ENCODE data around the gene PTPRT. TPM values are rescaled to one million over a fixed set of nuclear protein-coding genes. Genes with fewer than 3 reads are reported as not detected.

The PTPRT gene
- polyA plus RNA-seq, 3 donors: not detected

DNA sequence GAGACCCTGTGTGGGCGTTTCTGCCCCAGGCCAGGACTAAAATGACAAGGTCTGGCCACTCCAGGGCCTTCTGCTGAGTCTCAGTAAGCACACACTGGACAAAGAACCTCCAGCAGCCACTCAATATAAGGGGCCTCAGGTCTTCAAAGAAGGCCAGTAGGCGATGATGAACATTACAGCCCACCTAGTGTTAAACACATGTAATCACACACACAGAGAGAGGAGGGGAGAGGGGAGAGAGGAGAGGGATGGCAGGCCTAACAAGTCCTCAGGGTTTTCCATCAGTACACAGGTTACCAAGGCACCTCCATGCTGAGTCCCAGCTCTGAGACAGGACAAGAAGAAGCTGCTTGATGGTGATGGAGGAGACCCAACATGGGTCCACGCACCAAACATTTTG is 325.6 kb downstream of the PTPRT start:
- intact Hi-C loops (cut with micrococcal nuclease): no loop called here
- DNase-seq: no peak
- Mint-ChIP-seq H3K9me3 (peaks cover 0 to 8% (median 4%) of the 10 kb centered on the region in 7 donors), H3K27me3 (ENCODE audit: low read depth in 3 of 3) (peaks cover 0 to 2% (median 2%) of the 10 kb centered on the region in 3 donors), H3K27ac (no peak overlapping the region), H3K4me1 (no peaks in the 10 kb centered on the region), H3K36me3 (no peaks in the 10 kb centered on the region), H3K4me3 (no peak overlapping the region)
- no peak overlapping the region for H3K9ac ChIP-seq (ENCODE audit: insufficient read depth, low read length, poor library complexity, severe bottlenecking)
- no peak overlapping the region for H3K27ac ChIP-seq (ENCODE audit: low read depth in 1 of 2, low read length in 2 of 2)
- WGBS (ENCODE audit: insufficient coverage): 25% methylated on average over 1 of the region's 3 CpGs
- no peaks in the 10 kb centered on the region for H3K36me3 ChIP-seq (replicated peaks in 1 of 2; ENCODE audit: control insufficient read depth in 1 of 2, insufficient read depth in 2 of 2, low read length in 2 of 2)
- no peaks in the 10 kb centered on the region for H3K4me1 ChIP-seq (ENCODE audit: control insufficient read depth in 1 of 2, insufficient read depth in 2 of 2, low read length in 2 of 2)
- peaks cover 0 to 6% of the 10 kb centered on the region in 2 donors for H3K9me3 ChIP-seq (replicated peaks in 1 of 2; ENCODE audit: control insufficient read depth in 1 of 2, insufficient read depth in 1 of 2, low read length in 2 of 2)
- no peaks in the 10 kb centered on the region for H4K20me1 ChIP-seq (ENCODE audit: insufficient read depth, low read length)
- TF ChIP-seq, protein P1, sequence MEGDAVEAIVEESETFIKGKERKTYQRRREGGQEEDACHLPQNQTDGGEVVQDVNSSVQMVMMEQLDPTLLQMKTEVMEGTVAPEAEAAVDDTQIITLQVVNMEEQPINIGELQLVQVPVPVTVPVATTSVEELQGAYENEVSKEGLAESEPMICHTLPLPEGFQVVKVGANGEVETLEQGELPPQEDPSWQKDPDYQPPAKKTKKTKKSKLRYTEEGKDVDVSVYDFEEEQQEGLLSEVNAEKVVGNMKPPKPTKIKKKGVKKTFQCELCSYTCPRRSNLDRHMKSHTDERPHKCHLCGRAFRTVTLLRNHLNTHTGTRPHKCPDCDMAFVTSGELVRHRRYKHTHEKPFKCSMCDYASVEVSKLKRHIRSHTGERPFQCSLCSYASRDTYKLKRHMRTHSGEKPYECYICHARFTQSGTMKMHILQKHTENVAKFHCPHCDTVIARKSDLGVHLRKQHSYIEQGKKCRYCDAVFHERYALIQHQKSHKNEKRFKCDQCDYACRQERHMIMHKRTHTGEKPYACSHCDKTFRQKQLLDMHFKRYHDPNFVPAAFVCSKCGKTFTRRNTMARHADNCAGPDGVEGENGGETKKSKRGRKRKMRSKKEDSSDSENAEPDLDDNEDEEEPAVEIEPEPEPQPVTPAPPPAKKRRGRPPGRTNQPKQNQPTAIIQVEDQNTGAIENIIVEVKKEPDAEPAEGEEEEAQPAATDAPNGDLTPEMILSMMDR (IDR thresholded peaks at IDR 0.05): no peak
- no peaks in the 10 kb centered on the region for H3K79me2 ChIP-seq (ENCODE audit: insufficient read depth, low read length)
- H3K4me2 ChIP-seq (replicated peaks; ENCODE audit: extremely low read depth, low read length, poor library complexity, severe bottlenecking): no peak overlapping the region
- no peak overlapping the region for H3K4me3 ChIP-seq (replicated peaks in 1 of 3; ENCODE audit: low read depth in 2 of 3, low read length in 3 of 3)
- no peak overlapping the region for H2AFZ ChIP-seq (ENCODE audit: insufficient read depth, low read depth, low read length, poor library complexity, severe bottlenecking)
- no peaks in the 10 kb centered on the region for H3K27me3 ChIP-seq (ENCODE audit: control insufficient read depth in 2 of 2, insufficient read depth in 2 of 2, low read length in 2 of 2)

DNA sequence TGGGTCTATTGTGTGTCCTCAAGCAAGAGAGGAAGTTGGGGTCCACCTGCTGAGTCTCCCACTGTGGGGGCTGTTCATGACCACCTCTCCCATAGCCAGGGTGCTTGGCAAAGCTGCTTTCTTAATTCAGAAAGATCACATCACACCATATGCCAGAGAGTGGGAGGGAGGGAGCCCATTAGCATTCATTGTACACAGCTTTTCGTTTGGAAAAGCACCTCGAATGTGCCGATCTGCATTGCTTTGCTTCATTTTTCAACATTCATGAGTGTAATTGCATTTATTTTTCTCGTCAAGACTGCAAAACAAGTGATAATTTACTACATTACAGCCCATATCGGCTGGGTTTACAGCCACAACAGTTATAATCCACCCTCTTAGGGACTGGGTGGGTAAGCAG is 327.3 kb downstream of the PTPRT start:
- Histone ChIP-seq H3K4me2 (replicated peaks; ENCODE audit: extremely low read depth, low read length, poor library complexity, severe bottlenecking) (no peak overlapping the region), H3K4me1 (ENCODE audit: control insufficient read depth in 1 of 2, insufficient read depth in 2 of 2, low read length in 2 of 2) (no peaks in the 10 kb centered on the region), H3K27ac (ENCODE audit: low read depth in 1 of 2, low read length in 2 of 2) (no peak overlapping the region), H3K36me3 (replicated peaks in 1 of 2; ENCODE audit: control insufficient read depth in 1 of 2, insufficient read depth in 2 of 2, low read length in 2 of 2) (no peaks in the 10 kb centered on the region), H3K9ac (ENCODE audit: insufficient read depth, low read length, poor library complexity, severe bottlenecking) (no peak overlapping the region), H3K27me3 (ENCODE audit: control insufficient read depth in 2 of 2, insufficient read depth in 2 of 2, low read length in 2 of 2) (no peaks in the 10 kb centered on the region), H3K4me3 (replicated peaks in 1 of 3; ENCODE audit: low read depth in 2 of 3, low read length in 3 of 3) (no peak overlapping the region), H2AFZ (ENCODE audit: insufficient read depth, low read depth, low read length, poor library complexity, severe bottlenecking) (no peak overlapping the region), H3K79me2 (ENCODE audit: insufficient read depth, low read length) (no peaks in the 10 kb centered on the region), H4K20me1 (ENCODE audit: insufficient read depth, low read length) (no peaks in the 10 kb centered on the region), H3K9me3 (replicated peaks in 1 of 2; ENCODE audit: control insufficient read depth in 1 of 2, insufficient read depth in 1 of 2, low read length in 2 of 2) (peaks cover 0 to 3% of the 10 kb centered on the region in 2 donors)
- Mint-ChIP-seq H3K9me3 (peaks cover 0 to 5% (median 3%) of the 10 kb centered on the region in 7 donors), H3K27ac (no peak overlapping the region), H3K4me3 (no peak overlapping the region), H3K27me3 (ENCODE audit: low read depth in 3 of 3) (peaks cover 0 to 2% (median 2%) of the 10 kb centered on the region in 3 donors), H3K4me1 (no peaks in the 10 kb centered on the region), H3K36me3 (no peaks in the 10 kb centered on the region)
- TF ChIP-seq, protein P1 (IDR thresholded peaks at IDR 0.05): no peak
- DNase-seq: no peak
- intact Hi-C loops (cut with micrococcal nuclease): no loop called here
- 100% methylated on average over 2 of the region's 5 CpGs for WGBS (ENCODE audit: insufficient coverage)

Data from CD14-positive monocyte (primary cell).